Endothelial cell (in vitro differentiated cells): ENCODE data around the gene C1QC. TPM values are rescaled to one million over a fixed set of nuclear protein-coding genes. Genes with fewer than 3 reads are reported as not detected.

ENCODE experiments used
- DNase-seq: peaks from one replicate; pipeline ENCODE4 v3.0.0; 2021; ENCODE audit warnings: low spot score
- H3K27ac Mint-ChIP-seq: one replicate; pipeline ENCODE4 v1.8.0; 2021; ENCODE audit warnings: mixed read lengths, inconsistent platforms; ENCODE audit not compliant: unreplicated experiment
- H3K27me3 Mint-ChIP-seq: one replicate; pipeline ENCODE4 v1.8.0; 2021; ENCODE audit warnings: mild to moderate bottlenecking, moderate library complexity, mixed read lengths, inconsistent platforms; ENCODE audit not compliant: unreplicated experiment
- H3K36me3 Mint-ChIP-seq: one replicate; pipeline ENCODE4 v1.8.0; 2021; ENCODE audit warnings: mild to moderate bottlenecking, low read depth, mixed read lengths, inconsistent platforms; ENCODE audit not compliant: unreplicated experiment
- H3K4me1 Mint-ChIP-seq: one replicate; pipeline ENCODE4 v1.8.0; 2021; ENCODE audit warnings: mild to moderate bottlenecking, mixed read lengths, inconsistent platforms; ENCODE audit not compliant: unreplicated experiment
- H3K4me3 Mint-ChIP-seq: one replicate; pipeline ENCODE4 v1.8.0; 2021; ENCODE audit warnings: mild to moderate bottlenecking, mixed read lengths, inconsistent platforms; ENCODE audit not compliant: unreplicated experiment
- H3K9me3 Mint-ChIP-seq: one replicate; pipeline ENCODE4 v1.8.0; 2021; ENCODE audit warnings: mixed read lengths, inconsistent platforms; ENCODE audit not compliant: unreplicated experiment
- CTCF ChIP-seq: fragments of 200-600 bp; sonication (generic); IDR thresholded peaks from one replicate; pipeline ENCODE4 v1.5.0; 2021; ENCODE audit warnings: antibody characterized with exemption; ENCODE audit not compliant: unreplicated experiment
- total RNA-seq: library from RNA; stranded (reverse); fragmentation: NEBNext Ultra II Directional; extraction: Animal tissue kit (Norgen Biotek cat#: 25700); gene quantifications from one replicate; pipeline ENCODE4 v1.2.1, GENCODE V29; 2021; ENCODE audit not compliant: unreplicated experiment

The C1QC gene
- total RNA-seq, 1 donor from 2014 or later: not detected

- no peak for DNase-seq
- TF ChIP-seq CTCF: no peak
- H3K27ac Mint-ChIP-seq: no peak overlapping the region
- no peaks in the 10 kb centered on the region for H3K9me3 Mint-ChIP-seq
- H3K4me3 Mint-ChIP-seq: no peak overlapping the region
- H3K27me3 Mint-ChIP-seq: no peaks in the 10 kb centered on the region
- H3K36me3 Mint-ChIP-seq: no peaks in the 10 kb centered on the region
- no peaks in the 10 kb centered on the region for H3K4me1 Mint-ChIP-seq
These were observed 33.6 kb downstream of the C1QC start for GRCh38 chr1:22676916-22677583.

- Mint-ChIP-seq H3K4me3 (no peak overlapping the region), H3K4me1 (no peaks in the 10 kb centered on the region), H3K27ac (no peak overlapping the region), H3K27me3 (no peaks in the 10 kb centered on the region), H3K36me3 (no peaks in the 10 kb centered on the region), H3K9me3 (no peaks in the 10 kb centered on the region)
- no peak for DNase-seq
- TF ChIP-seq CTCF: no peak
These were observed 34.8 kb downstream of the C1QC start for GRCh38 chr1:22677931-22678896.

GRCh38 chr1:22680726-22681125 lies 37.3 kb downstream of the C1QC start:
- Mint-ChIP-seq H3K27me3 (peaks cover 1% of the 10 kb centered on the region), H3K27ac (no peak overlapping the region), H3K36me3 (no peaks in the 10 kb centered on the region), H3K9me3 (no peaks in the 10 kb centered on the region), H3K4me1 (no peaks in the 10 kb centered on the region), H3K4me3 (no peak overlapping the region)
- no peak for DNase-seq
- TF ChIP-seq CTCF: no peak

DNA sequence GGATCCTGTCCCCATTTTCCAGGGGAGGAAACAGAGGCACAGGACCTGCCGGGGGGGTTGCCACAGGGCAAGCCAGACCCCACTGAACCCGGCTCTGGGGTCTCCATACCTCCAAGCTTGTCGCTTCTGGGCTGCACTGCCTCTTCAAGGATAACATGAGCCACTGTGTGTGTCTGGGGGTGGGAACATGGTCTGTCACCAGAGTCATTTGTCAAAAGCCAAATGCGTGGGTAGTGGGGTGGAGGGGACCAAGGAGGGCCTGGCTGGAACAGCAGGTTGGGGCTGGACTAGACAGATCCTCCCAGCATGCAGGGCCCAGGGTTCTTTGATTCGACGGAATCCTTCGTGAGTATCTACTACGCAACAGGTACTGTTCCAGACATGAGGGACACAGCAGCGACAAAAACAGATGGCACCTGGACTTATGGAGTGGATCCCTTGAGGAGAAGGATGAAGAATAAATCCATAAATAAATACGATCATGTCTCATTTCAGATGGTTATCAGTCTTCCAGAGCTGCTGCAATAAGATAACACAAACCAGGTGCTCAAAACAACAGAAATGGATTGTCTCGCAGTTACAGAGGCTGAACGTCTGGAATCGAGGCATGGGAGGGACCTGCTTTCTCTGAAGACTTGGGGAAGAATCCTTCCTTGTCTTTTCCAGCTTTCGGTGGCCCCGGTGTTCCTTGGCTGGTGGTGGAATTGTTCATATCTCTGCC lies 38.3 kb downstream of the C1QC start:
- H3K36me3 Mint-ChIP-seq: no peaks in the 10 kb centered on the region
- H3K27me3 Mint-ChIP-seq: peaks cover 4% of the 10 kb centered on the region
- no peak overlapping the region for H3K27ac Mint-ChIP-seq
- DNase-seq: no peak
- TF ChIP-seq CTCF: no peak
- no peaks in the 10 kb centered on the region for H3K4me1 Mint-ChIP-seq
- no peaks in the 10 kb centered on the region for H3K9me3 Mint-ChIP-seq
- H3K4me3 Mint-ChIP-seq: no peak overlapping the region
